Upper lobe of left lung (tissue), 6 donors: ENCODE measurements around the gene ZNF484. TPM values are rescaled to one million over a fixed set of nuclear protein-coding genes. Genes with fewer than 3 reads are reported as not detected.
"Not testable (repeated sequence)": the region's sequence is repeated elsewhere in the genome, so short reads cannot be mapped to it uniquely, and the experiment has no call there.

Experiments
- ATAC-seq, 2 donors: fragments of 200-7000 bp; cut with Tn5 transposase; one replicate each; pipeline ENCODE4 v1.9.1; 2022; ENCODE audit warnings: mild to moderate bottlenecking in 2 of 2, moderate library complexity in 2 of 2; ENCODE audit not compliant: low FRiP score in 2 of 2
- DNase-seq, 2 donors: peaks; one replicate each; pipeline ENCODE4 v3.0.0-alpha.2; 2019 to 2020
- H3K27ac ChIP-seq, 4 donors: fragments of 200-600 bp; sonication (generic); one replicate each; pipeline ENCODE4 v1.5.1; 2016 to 2019
- H3K27me3 ChIP-seq, 4 donors: fragments of 200-600 bp; sonication (generic); one replicate each; pipeline ENCODE4 v1.5.1; 2017 to 2019
- H3K36me3 ChIP-seq, 4 donors: fragments of 200-600 bp; sonication (generic); one replicate each; pipeline ENCODE4 v1.5.1; 2016 to 2019
- H3K4me1 ChIP-seq, 4 donors: fragments of 200-600 bp; sonication (generic); one replicate each; pipeline ENCODE4 v1.5.1; 2018 to 2019
- H3K4me3 ChIP-seq, 4 donors: fragments of 200-600 bp; sonication (generic); one replicate each; pipeline ENCODE4 v1.5.1; 2017 to 2019; ENCODE audit warnings: mild to moderate bottlenecking in 2 of 4, moderate library complexity in 1 of 4
- H3K9me3 ChIP-seq, 4 donors: fragments of 200-600 bp; sonication (generic); one replicate each; pipeline ENCODE4 v1.5.1; 2018 to 2019
- EP300 ChIP-seq, 4 donors: sonication (generic); formaldehyde crosslinking; IDR thresholded peaks; one replicate each; pipeline ENCODE4 v1.5.1; 2017; ENCODE audit warnings: antibody characterized with exemption in 4 of 4, control low read depth in 2 of 4
- POLR2A ChIP-seq, 4 donors: fragments of 450-650 bp; IDR thresholded peaks; one replicate each; pipeline ENCODE4 v1.5.1; 2016 to 2017; ENCODE audit warnings: antibody characterized with exemption in 4 of 4, mild to moderate bottlenecking in 2 of 4
- POLR2AphosphoS5 ChIP-seq, 2 donors: sonication (generic); formaldehyde crosslinking; IDR thresholded peaks; one replicate each; pipeline ENCODE4 v1.5.1; 2017; ENCODE audit warnings: antibody characterized with exemption in 2 of 2
- WGBS, 2 donors: methylation state at CpG; one replicate each; pipeline ENCODE4 v1.1.5; 2017 to 2018; 5-methylcytosine and 5-hydroxymethylcytosine counted together
- total RNA-seq, 6 donors: library from RNA; depleted of rRNA in 4 of 6; stranded (reverse); fragments of >200 nt in 4 of 6; gene quantifications; one replicate each; pipeline versions ENCODE4 v1.1.0 to v1.2.1, GENCODE V29; 2016 to 2021
- TF ChIP-seq, protein P1 (sequence below), 6 experiments: fragments of 450-650 bp in 4 of 6; fragments of 200-600 bp in 2 of 6; sonication (generic) in 2 of 6; IDR thresholded peaks; one replicate each; pipeline ENCODE4 v1.5.1; 2016 to 2019; ENCODE audit warnings: antibody characterized with exemption in 6 of 6
- donor health status: DM: no; HTN: no; CAD: no; lungs with moderate emphysema.
- donor health status: DM: no; HTN: yes; CAD: no; lungs with severe emphysema.

Gene ZNF484
- total RNA-seq, 6 donors from 2014 or later: 5.4 to 15.4 (median 8.9) TPM

DNA sequence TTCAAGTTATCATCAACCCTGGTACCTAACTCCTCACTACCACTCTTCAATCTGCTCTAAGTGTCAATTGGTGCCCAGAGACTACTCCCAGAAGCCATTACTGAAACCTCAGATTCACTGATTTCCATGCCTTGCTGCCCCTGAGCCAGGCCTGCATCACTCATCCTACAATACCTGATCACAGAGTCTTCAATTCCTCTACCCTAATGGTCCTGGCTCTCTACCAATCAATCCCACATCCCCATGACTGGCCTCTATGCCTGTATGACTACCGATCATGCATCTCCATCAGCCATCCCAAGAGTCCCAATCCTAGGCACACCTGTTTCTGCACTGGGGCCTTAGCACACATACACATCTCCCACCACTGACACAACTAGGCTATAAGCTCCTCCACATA, 2.5 kb downstream of the ZNF484 start:
- DNase-seq: no peak
- Histone ChIP-seq H3K9me3 (no peaks in the 10 kb centered on the region), H3K27me3 (no peaks in the 10 kb centered on the region), H3K27ac (no peak overlapping the region), H3K4me3 (no peak overlapping the region), H3K36me3 (peaks cover 0 to 7% (median 0%) of the 10 kb centered on the region in 4 donors), H3K4me1 (peaks cover 3 to 18% (median 11%) of the 10 kb centered on the region in 4 donors)
- WGBS, 2 donors: 95 to 100% methylated on average over 1 of the region's 1 CpG
- TF ChIP-seq POLR2AphosphoS5 (IDR thresholded peaks at IDR 0.05) (no peak), POLR2A (IDR thresholded peaks at IDR 0.05) (no peak), EP300 (IDR thresholded peaks at IDR 0.05) (no peak)
- TF ChIP-seq, protein P1, sequence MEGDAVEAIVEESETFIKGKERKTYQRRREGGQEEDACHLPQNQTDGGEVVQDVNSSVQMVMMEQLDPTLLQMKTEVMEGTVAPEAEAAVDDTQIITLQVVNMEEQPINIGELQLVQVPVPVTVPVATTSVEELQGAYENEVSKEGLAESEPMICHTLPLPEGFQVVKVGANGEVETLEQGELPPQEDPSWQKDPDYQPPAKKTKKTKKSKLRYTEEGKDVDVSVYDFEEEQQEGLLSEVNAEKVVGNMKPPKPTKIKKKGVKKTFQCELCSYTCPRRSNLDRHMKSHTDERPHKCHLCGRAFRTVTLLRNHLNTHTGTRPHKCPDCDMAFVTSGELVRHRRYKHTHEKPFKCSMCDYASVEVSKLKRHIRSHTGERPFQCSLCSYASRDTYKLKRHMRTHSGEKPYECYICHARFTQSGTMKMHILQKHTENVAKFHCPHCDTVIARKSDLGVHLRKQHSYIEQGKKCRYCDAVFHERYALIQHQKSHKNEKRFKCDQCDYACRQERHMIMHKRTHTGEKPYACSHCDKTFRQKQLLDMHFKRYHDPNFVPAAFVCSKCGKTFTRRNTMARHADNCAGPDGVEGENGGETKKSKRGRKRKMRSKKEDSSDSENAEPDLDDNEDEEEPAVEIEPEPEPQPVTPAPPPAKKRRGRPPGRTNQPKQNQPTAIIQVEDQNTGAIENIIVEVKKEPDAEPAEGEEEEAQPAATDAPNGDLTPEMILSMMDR (IDR thresholded peaks at IDR 0.05): no peak
- ATAC-seq: no peak

DNA sequence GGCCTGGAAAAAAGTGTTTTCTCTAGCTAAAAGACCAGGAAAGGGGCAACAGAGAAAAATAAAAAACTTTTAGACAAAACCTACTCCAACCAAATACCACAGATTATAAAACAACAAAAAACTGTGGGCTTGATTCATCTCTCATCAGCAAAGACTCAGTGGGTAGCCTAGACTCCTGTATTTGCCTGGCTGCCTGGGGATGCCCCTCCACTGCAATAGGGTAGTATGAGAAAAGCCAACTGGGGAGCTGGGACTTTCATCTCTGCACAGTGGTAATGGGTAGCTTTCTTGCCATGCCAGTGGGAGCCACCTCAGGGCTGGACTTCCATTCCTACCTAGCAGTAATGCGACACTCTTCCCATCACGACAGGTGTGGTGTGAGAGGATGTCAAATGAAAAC, 7.5 kb downstream of the ZNF484 start:
- no peak for ATAC-seq
- no peak for DNase-seq
- Histone ChIP-seq H3K4me1 (no peaks in the 10 kb centered on the region), H3K27me3 (no peaks in the 10 kb centered on the region), H3K9me3 (no peaks in the 10 kb centered on the region), H3K36me3 (peaks cover 0 to 38% (median 6%) of the 10 kb centered on the region in 4 donors), H3K4me3 (no peak overlapping the region), H3K27ac (no peak overlapping the region)
- 93 to 94% methylated on average over 2 of the region's 2 CpGs for WGBS, 2 donors
- TF ChIP-seq, protein P1 (IDR thresholded peaks at IDR 0.05): no peak
- no peak for TF ChIP-seq POLR2A (IDR thresholded peaks at IDR 0.05)
- no peak for TF ChIP-seq EP300 (IDR thresholded peaks at IDR 0.05)
- no peak for TF ChIP-seq POLR2AphosphoS5 (IDR thresholded peaks at IDR 0.05)

- not testable (repeated sequence) for H3K4me1 ChIP-seq, H3K27me3 ChIP-seq, ATAC-seq, H3K4me3 ChIP-seq, H3K9me3 ChIP-seq, DNase-seq, H3K27ac ChIP-seq
- H3K36me3 ChIP-seq: peaks cover 0 to 39% (median 6%) of the 10 kb centered on the region in 4 donors
- WGBS, 2 donors: 96 to 100% methylated on average over 2 of the region's 2 CpGs
These were observed 11.2 kb downstream of the ZNF484 start for GRCh38 chr9:92866600-92866999.

GRCh38 chr9:92864152-92864551, 13.7 kb downstream of the ZNF484 start:
- Histone ChIP-seq H3K27ac (no peak overlapping the region), H3K4me3 (no peak overlapping the region), H3K4me1 (no peaks in the 10 kb centered on the region), H3K27me3 (no peaks in the 10 kb centered on the region), H3K36me3 (peaks cover 0 to 40% (median 9%) of the 10 kb centered on the region in 4 donors), H3K9me3 (no peaks in the 10 kb centered on the region)
- DNase-seq (no peak), ATAC-seq (no peak)
- TF ChIP-seq EP300 (IDR thresholded peaks at IDR 0.05) (no peak), POLR2A (IDR thresholded peaks at IDR 0.05) (no peak), POLR2AphosphoS5 (IDR thresholded peaks at IDR 0.05) (no peak)
- TF ChIP-seq, protein P1 (IDR thresholded peaks at IDR 0.05): no peak
- WGBS, 2 donors: 91% methylated on average over 5 of the region's 5 CpGs

DNA sequence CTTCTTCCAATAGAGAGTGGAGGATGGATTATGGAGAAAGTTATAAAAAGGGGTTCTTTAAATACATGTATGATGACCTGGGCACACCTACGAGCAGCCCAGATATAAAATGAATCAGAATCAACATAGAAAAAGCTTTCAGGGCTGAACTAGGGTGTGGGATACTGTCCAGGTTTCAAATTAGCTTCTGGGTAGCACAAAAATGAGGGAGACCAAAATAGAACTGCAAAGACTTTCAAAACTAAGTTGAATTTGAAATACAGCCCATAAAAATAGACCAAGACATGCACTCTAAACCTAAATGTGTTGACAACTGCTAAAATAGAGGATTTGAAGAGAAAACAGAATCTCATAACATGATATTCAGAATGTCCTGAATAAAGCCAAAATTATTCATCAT, 17.0 kb downstream of the ZNF484 start:
- WGBS, 2 donors: 89% methylated on average over 1 of the region's 1 CpG
- no peak for ATAC-seq

More for the DNA sequence above, 17.0 kb downstream of the ZNF484 start:
- Histone ChIP-seq H3K4me1 (no peaks in the 10 kb centered on the region), H3K36me3 (peaks cover 0 to 28% (median 10%) of the 10 kb centered on the region in 4 donors), H3K27ac (no peak overlapping the region), H3K9me3 (no peaks in the 10 kb centered on the region), H3K27me3 (no peaks in the 10 kb centered on the region), H3K4me3 (no peak overlapping the region)
- TF ChIP-seq EP300 (IDR thresholded peaks at IDR 0.05) (no peak), POLR2AphosphoS5 (IDR thresholded peaks at IDR 0.05) (no peak), POLR2A (IDR thresholded peaks at IDR 0.05) (no peak)
- TF ChIP-seq, protein P1 (IDR thresholded peaks at IDR 0.05): no peak
- DNase-seq: no peak
